BE2C (cell line): ENCODE data around the gene EIF4E1B.

ENCODE experiments used
- DNase-seq: peaks from one replicate; pipeline ENCODE4 v3.0.0-alpha.2; 2020
- H3K27me3 ChIP-seq: fragments of 250-450 bp; sonication (Bioruptor Pico); 2 replicates; pipeline ENCODE4 v1.5.1; 2020; ENCODE audit warnings: mild to moderate bottlenecking
- H3K36me3 ChIP-seq: fragments of 250-450 bp; sonication (Bioruptor Pico); 2 replicates; pipeline ENCODE4 v1.5.1; 2020; ENCODE audit warnings: mild to moderate bottlenecking
- H3K4me1 ChIP-seq: fragments of 250-450 bp; sonication (Bioruptor Pico); 2 replicates; pipeline ENCODE4 v1.5.1; 2020
- H3K4me3 ChIP-seq: 2 replicates; pipeline ENCODE4 v1.5.1; 2011; ENCODE audit warnings: low read depth, low read length
- H3K9me3 ChIP-seq: fragments of 250-450 bp; sonication (Bioruptor Pico); 2 replicates; pipeline ENCODE4 v1.5.1; 2020
- CTCF ChIP-seq: IDR thresholded peaks from 2 replicates; pipeline ENCODE4 v1.5.1; 2012; ENCODE audit warnings: mild to moderate bottlenecking, low read depth, low read length

The EIF4E1B gene

DNA sequence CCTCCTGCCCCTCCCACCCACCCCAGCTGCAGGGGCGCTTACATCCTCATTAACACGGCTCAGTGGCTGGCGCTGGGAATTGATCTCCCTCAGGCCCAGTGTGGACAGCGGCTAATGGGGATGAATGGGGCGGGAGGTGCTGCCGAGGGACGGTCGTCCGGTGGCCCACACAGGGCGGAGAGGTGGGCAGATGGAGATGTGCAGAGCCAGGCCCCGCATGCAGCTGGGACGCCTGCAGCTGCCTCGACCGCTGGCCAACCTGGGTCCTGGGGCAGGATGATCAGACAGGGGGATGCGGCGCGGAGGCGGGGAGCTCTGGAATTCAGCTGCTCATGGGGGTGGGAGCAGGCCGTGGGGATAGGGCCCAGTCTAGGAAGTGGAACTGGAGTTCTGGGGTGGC is 34.4 kb downstream of the EIF4E1B start:
- no peak for TF ChIP-seq CTCF
- H3K27me3 ChIP-seq = no peaks in the 10 kb centered on the region

GRCh38 chr5:176665517-176665916 is 35.0 kb downstream of the EIF4E1B start:
- no peaks in the 10 kb centered on the region for H3K36me3 ChIP-seq
- H3K4me1 ChIP-seq = no peaks in the 10 kb centered on the region
- TF ChIP-seq CTCF = no peak

More for the DNA sequence above, 34.4 kb downstream of the EIF4E1B start:
- Histone ChIP-seq H3K36me3 (no peaks in the 10 kb centered on the region), H3K4me3 (no peak overlapping the region), H3K4me1 (no peaks in the 10 kb centered on the region), H3K9me3 (no peaks in the 10 kb centered on the region)
- no peak for DNase-seq

GRCh38 chr5:176667637-176668036 is 37.2 kb downstream of the EIF4E1B start:
- Histone ChIP-seq H3K4me1 (no peaks in the 10 kb centered on the region), H3K9me3 (no peaks in the 10 kb centered on the region), H3K36me3 (no peaks in the 10 kb centered on the region), H3K4me3 (no peak overlapping the region), H3K27me3 (no peaks in the 10 kb centered on the region)
- no peak for DNase-seq
- no peak; the same call in 1 of the 2 replicates for TF ChIP-seq CTCF

More at GRCh38 chr5:176665517-176665916, 35.0 kb downstream of the EIF4E1B start:
- H3K27me3 ChIP-seq = no peaks in the 10 kb centered on the region
- H3K9me3 ChIP-seq = no peaks in the 10 kb centered on the region
- no peak overlapping the region for H3K4me3 ChIP-seq
- DNase-seq = no peak

GRCh38 chr5:176670449-176670848 is 40.0 kb downstream of the EIF4E1B start:
- H3K27me3 ChIP-seq = no peaks in the 10 kb centered on the region
- no peak for TF ChIP-seq CTCF

GRCh38 chr5:176671399-176671798 is 40.9 kb downstream of the EIF4E1B start:
- no peaks in the 10 kb centered on the region for H3K9me3 ChIP-seq
- H3K4me1 ChIP-seq = peaks cover 2% of the 10 kb centered on the region
- no peak for DNase-seq
- no peak for TF ChIP-seq CTCF
- no peaks in the 10 kb centered on the region for H3K36me3 ChIP-seq
- no peaks in the 10 kb centered on the region for H3K27me3 ChIP-seq
- H3K4me3 ChIP-seq = no peak overlapping the region

More at GRCh38 chr5:176670449-176670848, 40.0 kb downstream of the EIF4E1B start:
- Histone ChIP-seq H3K4me3 (no peak overlapping the region), H3K4me1 (no peaks in the 10 kb centered on the region), H3K9me3 (no peaks in the 10 kb centered on the region), H3K36me3 (no peaks in the 10 kb centered on the region)
- DNase-seq = no peak

GRCh38 chr5:176671890-176672747 is 41.6 kb downstream of the EIF4E1B start:
- no peaks in the 10 kb centered on the region for H3K9me3 ChIP-seq
- H3K4me3 ChIP-seq = no peak overlapping the region
- H3K27me3 ChIP-seq = no peaks in the 10 kb centered on the region
- H3K36me3 ChIP-seq = no peaks in the 10 kb centered on the region
- DNase-seq = no peak
- no peak for TF ChIP-seq CTCF
- peaks cover 9% of the 10 kb centered on the region for H3K4me1 ChIP-seq
